Measurements from ENCODE around the gene FILIP1L. TPM values are rescaled to one million over a fixed set of nuclear protein-coding genes. Genes with fewer than 3 reads are reported as not detected.

Gene FILIP1L
- polyA plus RNA-seq, 3 donors = 0.13 to 0.40 (median 0.25) TPM

GRCh38 chr3:100032243-100032642 is 82.1 kb downstream of the FILIP1L start:
- no peak overlapping the region for H3K4me2 ChIP-seq (replicated peaks; ENCODE audit: extremely low read depth, low read length, poor library complexity, severe bottlenecking)
- H3K4me1 ChIP-seq (ENCODE audit: control insufficient read depth in 1 of 2, insufficient read depth in 2 of 2, low read length in 2 of 2) = no peaks in the 10 kb centered on the region
- Mint-ChIP-seq H3K27ac (no peak overlapping the region), H3K4me3 (no peak overlapping the region), H3K4me1 (no peaks in the 10 kb centered on the region), H3K36me3 (no peaks in the 10 kb centered on the region), H3K27me3 (ENCODE audit: low read depth in 3 of 3) (no peaks in the 10 kb centered on the region), H3K9me3 (no peaks in the 10 kb centered on the region)
- DNase-seq = no peak
- H3K9me3 ChIP-seq (replicated peaks in 1 of 2; ENCODE audit: control insufficient read depth in 1 of 2, insufficient read depth in 1 of 2, low read length in 2 of 2) = no peaks in the 10 kb centered on the region
- H2AFZ ChIP-seq (ENCODE audit: insufficient read depth, low read depth, low read length, poor library complexity, severe bottlenecking) = no peak overlapping the region
- H3K27ac ChIP-seq (ENCODE audit: low read depth in 1 of 2, low read length in 2 of 2) = no peak overlapping the region
- H3K4me3 ChIP-seq (replicated peaks in 1 of 3; ENCODE audit: low read depth in 2 of 3, low read length in 3 of 3) = no peak overlapping the region
- no peaks in the 10 kb centered on the region for H3K36me3 ChIP-seq (replicated peaks in 1 of 2; ENCODE audit: control insufficient read depth in 1 of 2, insufficient read depth in 2 of 2, low read length in 2 of 2)
- 100% methylated on average over 2 of the region's 5 CpGs for WGBS (ENCODE audit: insufficient coverage)
- H3K27me3 ChIP-seq (ENCODE audit: control insufficient read depth in 2 of 2, insufficient read depth in 2 of 2, low read length in 2 of 2) = no peaks in the 10 kb centered on the region
- intact Hi-C loops (cut with micrococcal nuclease) = no loop called here
- H3K9ac ChIP-seq (ENCODE audit: insufficient read depth, low read length, poor library complexity, severe bottlenecking) = no peak overlapping the region
- no peaks in the 10 kb centered on the region for H4K20me1 ChIP-seq (ENCODE audit: insufficient read depth, low read length)
- no peak for TF ChIP-seq CTCF (IDR thresholded peaks at IDR 0.05)
- H3K79me2 ChIP-seq (ENCODE audit: insufficient read depth, low read length) = no peaks in the 10 kb centered on the region

- no peaks in the 10 kb centered on the region for H3K36me3 Mint-ChIP-seq
- H3K4me1 Mint-ChIP-seq = no peaks in the 10 kb centered on the region
- Histone ChIP-seq H3K4me2 (replicated peaks; ENCODE audit: extremely low read depth, low read length, poor library complexity, severe bottlenecking) (no peak overlapping the region), H4K20me1 (ENCODE audit: insufficient read depth, low read length) (no peaks in the 10 kb centered on the region), H3K4me1 (ENCODE audit: control insufficient read depth in 1 of 2, insufficient read depth in 2 of 2, low read length in 2 of 2) (no peaks in the 10 kb centered on the region), H3K4me3 (replicated peaks in 1 of 3; ENCODE audit: low read depth in 2 of 3, low read length in 3 of 3) (no peak overlapping the region), H3K79me2 (ENCODE audit: insufficient read depth, low read length) (no peaks in the 10 kb centered on the region), H3K9ac (ENCODE audit: insufficient read depth, low read length, poor library complexity, severe bottlenecking) (no peak overlapping the region), H2AFZ (ENCODE audit: insufficient read depth, low read depth, low read length, poor library complexity, severe bottlenecking) (no peak overlapping the region), H3K36me3 (replicated peaks in 1 of 2; ENCODE audit: control insufficient read depth in 1 of 2, insufficient read depth in 2 of 2, low read length in 2 of 2) (no peaks in the 10 kb centered on the region), H3K9me3 (replicated peaks in 1 of 2; ENCODE audit: control insufficient read depth in 1 of 2, insufficient read depth in 1 of 2, low read length in 2 of 2) (no peaks in the 10 kb centered on the region), H3K27ac (ENCODE audit: low read depth in 1 of 2, low read length in 2 of 2) (no peak overlapping the region), H3K27me3 (ENCODE audit: control insufficient read depth in 2 of 2, insufficient read depth in 2 of 2, low read length in 2 of 2) (no peaks in the 10 kb centered on the region)
- no peak for DNase-seq
- no peak overlapping the region for H3K27ac Mint-ChIP-seq
- WGBS (ENCODE audit: insufficient coverage) = no CpG with 5 or more reads among the region's 1 CpG
- no peak overlapping the region for H3K4me3 Mint-ChIP-seq
- no peaks in the 10 kb centered on the region for H3K9me3 Mint-ChIP-seq
- no peaks in the 10 kb centered on the region for H3K27me3 Mint-ChIP-seq (ENCODE audit: low read depth in 3 of 3)
- intact Hi-C loops (cut with micrococcal nuclease) = no loop called here
- TF ChIP-seq CTCF (IDR thresholded peaks at IDR 0.05) = no peak
Measured at GRCh38 chr3:100030914-100031425, 83.3 kb downstream of the FILIP1L start.

All from CD14-positive monocyte (primary cell).